Glutamatergic neuron (in vitro differentiated cells): ENCODE data around the gene ANKRD33B. TPM values are rescaled to one million over a fixed set of nuclear protein-coding genes. Genes with fewer than 3 reads are reported as not detected.

Experiments used
- DNase-seq: peaks from one replicate; pipeline ENCODE4 v3.0.0; 2022
- H3K27ac Mint-ChIP-seq: one replicate; pipeline ENCODE4 v1.8.0; 2020; ENCODE audit warnings: mild to moderate bottlenecking, mixed read lengths, inconsistent platforms; ENCODE audit not compliant: unreplicated experiment
- H3K27me3 Mint-ChIP-seq: one replicate; pipeline ENCODE4 v1.8.0; 2020; ENCODE audit warnings: mild to moderate bottlenecking, moderate library complexity, mixed read lengths, inconsistent platforms; ENCODE audit not compliant: unreplicated experiment
- H3K36me3 Mint-ChIP-seq: one replicate; pipeline ENCODE4 v1.8.0; 2020; ENCODE audit warnings: mild to moderate bottlenecking, mixed read lengths, inconsistent platforms; ENCODE audit not compliant: unreplicated experiment
- H3K4me1 Mint-ChIP-seq: one replicate; pipeline ENCODE4 v1.8.0; 2020; ENCODE audit warnings: mild to moderate bottlenecking, low read depth, mixed read lengths, inconsistent platforms; ENCODE audit not compliant: unreplicated experiment
- H3K4me3 Mint-ChIP-seq: one replicate; pipeline ENCODE4 v1.8.0; 2020; ENCODE audit warnings: mild to moderate bottlenecking, mixed read lengths, inconsistent platforms; ENCODE audit not compliant: unreplicated experiment
- H3K9me3 Mint-ChIP-seq: one replicate; pipeline ENCODE4 v1.8.0; 2020; ENCODE audit warnings: mild to moderate bottlenecking, moderate library complexity, mixed read lengths, inconsistent platforms; ENCODE audit not compliant: unreplicated experiment
- CTCF ChIP-seq: fragments of 200-600 bp; sonication (generic); IDR thresholded peaks from one replicate; pipeline ENCODE4 v1.5.0; 2021; ENCODE audit not compliant: partially characterized antibody, unreplicated experiment
- total RNA-seq: library from RNA; stranded (reverse); fragmentation: NEBNext Ultra II Directional; extraction: Animal tissue kit (Norgen Biotek cat#: 25700); gene quantifications from one replicate; pipeline ENCODE4 v1.2.1, GENCODE V29; 2021; ENCODE audit not compliant: unreplicated experiment

ANKRD33B gene
- total RNA-seq, 1 donor from 2014 or later = 14.5 TPM

DNA sequence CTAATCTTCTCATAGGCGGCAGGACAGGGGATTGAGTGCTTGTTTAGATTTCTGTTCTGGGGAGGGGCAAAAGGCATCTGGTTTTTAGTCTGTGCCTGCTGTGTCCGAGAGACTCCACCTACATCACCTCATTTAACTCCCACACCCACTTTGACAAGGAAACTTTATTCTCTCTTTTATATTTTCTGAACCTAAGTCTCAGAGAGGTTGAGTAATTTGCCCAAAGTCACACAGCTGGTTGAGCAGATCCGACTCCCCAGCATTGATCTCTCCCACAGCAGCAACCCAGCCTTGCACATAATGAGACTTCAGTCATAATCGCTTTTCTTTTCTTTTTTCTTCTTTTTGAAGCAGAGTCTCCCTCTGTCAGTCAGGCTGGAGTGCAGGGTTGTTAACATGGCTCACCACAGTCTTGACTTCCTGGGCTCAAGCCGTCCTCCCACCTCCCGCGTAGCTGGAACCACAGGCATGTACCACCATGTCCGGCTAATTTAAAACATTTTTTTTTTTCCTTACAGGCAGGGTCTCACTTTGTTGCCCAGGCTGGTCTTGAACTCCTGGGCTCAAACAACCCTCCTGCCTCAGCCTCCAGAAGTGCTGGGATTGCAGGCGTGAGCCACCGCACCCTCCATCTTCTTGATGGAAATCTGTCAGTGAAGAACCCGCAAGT is 36.5 kb upstream of the ANKRD33B start:
- peaks cover 35% of the 10 kb centered on the region for H3K9me3 Mint-ChIP-seq
- TF ChIP-seq CTCF = no peak
- H3K27ac Mint-ChIP-seq = peak overlapping the region; percentile 85
- H3K36me3 Mint-ChIP-seq = peaks cover 18% of the 10 kb centered on the region
- H3K27me3 Mint-ChIP-seq = peaks cover 21% of the 10 kb centered on the region
- DNase-seq = no peak
- H3K4me3 Mint-ChIP-seq = no peak overlapping the region
- peaks cover 33% of the 10 kb centered on the region for H3K4me1 Mint-ChIP-seq

- peaks cover 35% of the 10 kb centered on the region for H3K4me1 Mint-ChIP-seq
- H3K27me3 Mint-ChIP-seq = peaks cover 19% of the 10 kb centered on the region
Observed at GRCh38 chr5:10528056-10528816, 35.6 kb upstream of the ANKRD33B start.

DNA sequence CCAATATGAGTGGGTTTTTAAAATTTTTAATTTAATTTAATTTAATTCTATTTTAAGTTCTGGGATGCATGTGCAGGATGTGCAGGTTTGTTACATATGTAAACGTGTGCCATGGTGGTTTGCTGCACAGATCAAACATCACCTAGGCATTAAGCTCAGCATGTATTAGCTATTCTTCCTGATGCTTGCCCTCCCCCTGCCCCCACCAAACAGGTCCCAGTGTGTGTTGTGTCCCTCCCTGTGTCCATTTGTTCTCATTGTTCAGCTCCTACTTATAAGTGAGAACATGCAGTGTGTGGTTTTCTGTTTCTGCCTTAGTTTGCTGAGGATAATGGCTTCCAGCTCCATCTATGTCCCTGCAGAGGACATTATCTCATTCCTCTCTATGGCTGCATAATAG is 35.0 kb upstream of the ANKRD33B start:
- peaks cover 21% of the 10 kb centered on the region for H3K9me3 Mint-ChIP-seq
- no peak for DNase-seq
- no peak overlapping the region for H3K27ac Mint-ChIP-seq
- no peak overlapping the region for H3K4me3 Mint-ChIP-seq
- no peak for TF ChIP-seq CTCF
- H3K4me1 Mint-ChIP-seq = peaks cover 34% of the 10 kb centered on the region
- H3K36me3 Mint-ChIP-seq = peaks cover 5% of the 10 kb centered on the region
- peaks cover 13% of the 10 kb centered on the region for H3K27me3 Mint-ChIP-seq

More at GRCh38 chr5:10528056-10528816, 35.6 kb upstream of the ANKRD33B start:
- DNase-seq = no peak
- peaks cover 27% of the 10 kb centered on the region for H3K9me3 Mint-ChIP-seq
- peak overlapping the region; percentile 36 for H3K27ac Mint-ChIP-seq
- H3K4me3 Mint-ChIP-seq = no peak overlapping the region
- peaks cover 10% of the 10 kb centered on the region for H3K36me3 Mint-ChIP-seq
- TF ChIP-seq CTCF = peak; percentile 10

- DNase-seq = no peak
- no peak overlapping the region for H3K27ac Mint-ChIP-seq
- H3K9me3 Mint-ChIP-seq = peaks cover 12% of the 10 kb centered on the region
- TF ChIP-seq CTCF = no peak
- peaks cover 5% of the 10 kb centered on the region for H3K36me3 Mint-ChIP-seq
- peaks cover 25% of the 10 kb centered on the region for H3K4me1 Mint-ChIP-seq
- H3K27me3 Mint-ChIP-seq = peaks cover 8% of the 10 kb centered on the region
- no peak overlapping the region for H3K4me3 Mint-ChIP-seq
Observed at GRCh38 chr5:10530601-10531320, 33.1 kb upstream of the ANKRD33B start.
